HG02973 (cell line): ENCODE measurements around the gene BICDL1.

Source experiments
- ATAC-seq: cut with Tn5 transposase; IDR thresholded peaks from one replicate; pipeline ENCODE4 v1.9.1; 2021; ENCODE audit warnings: moderate library complexity; ENCODE audit not compliant: unreplicated experiment

Gene BICDL1

GRCh38 chr12:120099738-120100137 lies 110.7 kb downstream of the BICDL1 start:
- ATAC-seq = no peak

GRCh38 chr12:120100630-120101029 lies 111.6 kb downstream of the BICDL1 start:
- ATAC-seq = no peak

- ATAC-seq = no peak
Measured at GRCh38 chr12:120101182-120101581, 112.1 kb downstream of the BICDL1 start.

- ATAC-seq = no peak
Measured at GRCh38 chr12:120101617-120102016, 112.6 kb downstream of the BICDL1 start.

GRCh38 chr12:120102189-120103043 lies 113.4 kb downstream of the BICDL1 start:
- no peak for ATAC-seq

- ATAC-seq = no peak
Measured at GRCh38 chr12:120103044-120103338, 114.0 kb downstream of the BICDL1 start.

- no peak for ATAC-seq
Measured at GRCh38 chr12:120103371-120103770, 114.3 kb downstream of the BICDL1 start.

- ATAC-seq = no peak
Measured at GRCh38 chr12:120106151-120106550, 117.1 kb downstream of the BICDL1 start.

- no peak for ATAC-seq
Measured at GRCh38 chr12:120109570-120110267, 120.7 kb downstream of the BICDL1 start.

- ATAC-seq = peak; percentile 52
Measured at GRCh38 chr12:120110550-120111501, 121.8 kb downstream of the BICDL1 start.

- no peak for ATAC-seq
Measured at GRCh38 chr12:120115066-120115465, 126.0 kb downstream of the BICDL1 start.

GRCh38 chr12:120115692-120116440 lies 126.8 kb downstream of the BICDL1 start:
- peak; percentile 6 for ATAC-seq

GRCh38 chr12:120116441-120116791 lies 127.4 kb downstream of the BICDL1 start, which contains the start of gene RAB35:
TSS of gene RAB35 (minus strand) at chr12:120116753. CDS start at chr12:120116650, 103 bp downstream.
- ATAC-seq = no peak

- ATAC-seq = peak; percentile 38
Measured at GRCh38 chr12:120116792-120117651, 128.0 kb downstream of the BICDL1 start.

- ATAC-seq = no peak
Measured at GRCh38 chr12:120117961-120118320, 128.9 kb downstream of the BICDL1 start.

- no peak for ATAC-seq
Measured at GRCh38 chr12:120118321-120119061, 129.5 kb downstream of the BICDL1 start.

GRCh38 chr12:120119271-120119973 lies 130.4 kb downstream of the BICDL1 start:
- ATAC-seq = peak; percentile 23

GRCh38 chr12:120121343-120121742 lies 132.3 kb downstream of the BICDL1 start:
- no peak for ATAC-seq
